ENCODE data around the gene GRK5.
"Not testable (repeated sequence)": the region's sequence is repeated elsewhere in the genome, so short reads cannot be mapped to it uniquely, and the experiment has no call there.

The GRK5 gene

DNA sequence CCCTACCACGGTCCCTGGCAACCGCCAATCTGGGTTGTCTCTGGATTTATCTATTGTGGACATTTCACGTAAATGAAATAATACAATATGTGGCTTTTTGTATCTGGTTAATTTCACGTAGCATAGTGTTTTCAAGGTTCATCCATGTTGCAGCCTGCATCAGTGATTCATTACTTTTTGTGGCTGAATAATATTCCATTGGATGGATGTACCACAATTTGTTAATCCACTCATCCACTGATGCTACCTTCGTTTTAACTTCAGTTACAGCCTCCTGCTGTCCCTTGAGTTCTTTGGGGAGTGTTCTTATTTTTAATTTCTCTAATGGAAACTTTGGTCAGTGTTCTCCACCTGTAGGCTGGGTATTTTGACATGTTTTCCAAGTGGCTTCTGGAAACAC is 49.5 kb downstream of the GRK5 start:
- peaks cover 23 to 29% of the 10 kb centered on the region in 2 experiments for H3K4me1 ChIP-seq (ENCODE audit: control insufficient read depth in 1 of 2, insufficient read depth in 2 of 2, low read length in 2 of 2)
- H3K79me1 ChIP-seq (ENCODE audit: low read length): peaks cover 11% of the 10 kb centered on the region
- H3K4ac ChIP-seq (ENCODE audit: low read depth, low read length): no peak overlapping the region
- H2BK12ac ChIP-seq (ENCODE audit: low read length): no peak overlapping the region
- no peak overlapping the region for H2BK120ac ChIP-seq (ENCODE audit: insufficient read depth, low read length, poor library complexity)
- no peak overlapping the region for H3K27ac ChIP-seq (ENCODE audit: low read depth, low read length)
- H3K9ac ChIP-seq (ENCODE audit: low read length): no peak overlapping the region
- H3K9me3 ChIP-seq (ENCODE audit: insufficient read depth, low read depth, low read length): no peaks in the 10 kb centered on the region
- H3K23ac ChIP-seq (ENCODE audit: low read length): no peak overlapping the region
- DNase-seq: no peak
- H2AFZ ChIP-seq (ENCODE audit: insufficient read depth, low read length, poor library complexity): no peak overlapping the region
- no peak overlapping the region for H2BK5ac ChIP-seq (ENCODE audit: low read depth, low read length, poor library complexity)
- no peak overlapping the region for H3K18ac ChIP-seq (ENCODE audit: low read length)
- no peak overlapping the region for H3K4me3 ChIP-seq (ENCODE audit: low read depth, low read length)
- H3K27me3 ChIP-seq (ENCODE audit: insufficient read depth, low read length): no peaks in the 10 kb centered on the region
- no peak overlapping the region for H4K91ac ChIP-seq (ENCODE audit: low read depth, low read length)
- WGBS (ENCODE audit: extremely low coverage, insufficient coverage, insufficient read length): no CpG with 5 or more reads among the region's 5 CpGs
- no peaks in the 10 kb centered on the region for H3K36me3 ChIP-seq (ENCODE audit: control insufficient read depth in 1 of 2, insufficient read depth in 2 of 2, low read length in 2 of 2)
- H2AK5ac ChIP-seq (ENCODE audit: low read length): no peak overlapping the region
- H4K12ac ChIP-seq (ENCODE audit: low read depth, low read length): no peak overlapping the region
- no peak overlapping the region for H3K14ac ChIP-seq (ENCODE audit: low read length)
- H3K79me2 ChIP-seq (ENCODE audit: control insufficient read depth, insufficient read depth, low read length, poor library complexity): peaks cover 3% of the 10 kb centered on the region
- H4K8ac ChIP-seq (ENCODE audit: low read depth, low read length): no peak overlapping the region
- H3K4me2 ChIP-seq (ENCODE audit: low read length): no peak overlapping the region

DNA sequence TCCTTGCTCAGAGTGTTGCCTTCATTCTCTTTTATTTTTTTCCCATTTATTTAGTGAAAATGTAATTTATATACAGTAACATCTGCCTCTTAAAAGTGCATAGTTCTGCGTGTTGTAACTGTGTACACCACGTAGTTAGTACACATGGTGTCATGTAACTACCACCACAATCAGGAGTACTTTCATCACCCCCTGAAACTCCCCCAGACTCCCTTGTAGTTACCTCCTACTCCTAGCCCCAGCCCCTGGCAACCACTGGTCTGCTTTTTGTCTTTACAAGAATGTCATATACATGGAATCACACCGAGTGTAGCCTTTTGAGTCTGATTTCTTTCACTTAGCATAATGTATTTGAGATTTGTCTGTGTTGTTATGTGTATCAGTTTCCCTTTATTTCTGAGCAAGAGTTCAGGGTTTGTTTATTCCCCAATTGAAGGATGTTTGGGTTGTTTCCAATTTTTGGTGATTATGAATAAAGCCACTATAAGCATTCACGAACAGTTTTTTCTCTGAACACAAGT is 50.6 kb downstream of the GRK5 start:
- no CpG with 5 or more reads among the region's 4 CpGs for WGBS (ENCODE audit: extremely low coverage, insufficient coverage, insufficient read length)
- H2AK5ac ChIP-seq (ENCODE audit: low read length): no peak overlapping the region

DNA sequence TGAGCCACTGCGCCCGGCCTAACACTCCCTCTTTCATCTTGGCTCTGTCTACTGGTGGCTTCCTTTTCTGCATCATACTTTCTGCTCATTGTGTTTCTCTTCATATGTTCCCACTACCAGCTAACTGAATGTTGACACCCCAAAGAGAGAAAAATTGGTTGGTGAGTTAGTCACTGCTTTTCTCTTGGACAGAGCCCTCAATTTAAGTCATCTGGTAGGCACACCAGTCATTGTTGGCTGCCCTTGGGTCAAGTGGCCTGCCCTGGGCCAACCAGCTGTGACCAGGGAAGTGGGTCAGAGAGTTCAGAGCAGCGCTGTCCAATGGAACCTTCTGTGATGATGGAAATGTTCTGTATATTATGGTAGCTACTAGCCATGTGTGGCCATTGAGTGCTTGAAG is 52.0 kb downstream of the GRK5 start:
- H2AK5ac ChIP-seq (ENCODE audit: low read length): no peak overlapping the region
- H3K23ac ChIP-seq (ENCODE audit: low read length): no peak overlapping the region
- no peaks in the 10 kb centered on the region for H3K79me1 ChIP-seq (ENCODE audit: low read length)
- no peaks in the 10 kb centered on the region for H3K27me3 ChIP-seq (ENCODE audit: insufficient read depth, low read length)
- no peak overlapping the region for H3K27ac ChIP-seq (ENCODE audit: low read depth, low read length)
- no peak overlapping the region for H2AFZ ChIP-seq (ENCODE audit: insufficient read depth, low read length, poor library complexity)
- no peak overlapping the region for H3K14ac ChIP-seq (ENCODE audit: low read length)
- H3K4me2 ChIP-seq (ENCODE audit: low read length): no peak overlapping the region
- H3K36me3 ChIP-seq (ENCODE audit: control insufficient read depth in 1 of 2, insufficient read depth in 2 of 2, low read length in 2 of 2): no peaks in the 10 kb centered on the region
- no peak overlapping the region for H4K91ac ChIP-seq (ENCODE audit: low read depth, low read length)
- H4K8ac ChIP-seq (ENCODE audit: low read depth, low read length): no peak overlapping the region
- DNase-seq: no peak
- no peak overlapping the region for H3K4me3 ChIP-seq (ENCODE audit: low read depth, low read length)
- H3K18ac ChIP-seq (ENCODE audit: low read length): no peak overlapping the region
- H4K12ac ChIP-seq (ENCODE audit: low read depth, low read length): no peak overlapping the region
- H3K9ac ChIP-seq (ENCODE audit: low read length): no peak overlapping the region
- WGBS (ENCODE audit: extremely low coverage, insufficient coverage, insufficient read length): no CpG with 5 or more reads among the region's 3 CpGs
- no peak overlapping the region for H3K4ac ChIP-seq (ENCODE audit: low read depth, low read length)
- H2BK5ac ChIP-seq (ENCODE audit: low read depth, low read length, poor library complexity): no peak overlapping the region
- no peaks in the 10 kb centered on the region for H3K79me2 ChIP-seq (ENCODE audit: control insufficient read depth, insufficient read depth, low read length, poor library complexity)
- no peak overlapping the region for H2BK12ac ChIP-seq (ENCODE audit: low read length)
- H3K9me3 ChIP-seq (ENCODE audit: insufficient read depth, low read depth, low read length): no peaks in the 10 kb centered on the region
- no peak overlapping the region for H2BK120ac ChIP-seq (ENCODE audit: insufficient read depth, low read length, poor library complexity)
- H3K4me1 ChIP-seq (ENCODE audit: control insufficient read depth in 1 of 2, insufficient read depth in 2 of 2, low read length in 2 of 2): peaks cover 7 to 9% of the 10 kb centered on the region in 2 experiments

More for the DNA sequence above, 50.6 kb downstream of the GRK5 start:
- Histone ChIP-seq H3K18ac (ENCODE audit: low read length) (no peak overlapping the region), H4K91ac (ENCODE audit: low read depth, low read length) (no peak overlapping the region), H4K12ac (ENCODE audit: low read depth, low read length) (no peak overlapping the region), H2BK12ac (ENCODE audit: low read length) (no peak overlapping the region), H3K4me3 (ENCODE audit: low read depth, low read length) (no peak overlapping the region), H3K14ac (ENCODE audit: low read length) (no peak overlapping the region), H3K4ac (ENCODE audit: low read depth, low read length) (no peak overlapping the region), H3K23ac (ENCODE audit: low read length) (no peak overlapping the region), H2AFZ (ENCODE audit: insufficient read depth, low read length, poor library complexity) (no peak overlapping the region), H3K79me2 (ENCODE audit: control insufficient read depth, insufficient read depth, low read length, poor library complexity) (peaks cover under 1% of the 10 kb centered on the region), H3K4me2 (ENCODE audit: low read length) (no peak overlapping the region), H3K4me1 (ENCODE audit: control insufficient read depth in 1 of 2, insufficient read depth in 2 of 2, low read length in 2 of 2) (peaks cover 16 to 20% of the 10 kb centered on the region in 2 experiments), H3K36me3 (ENCODE audit: control insufficient read depth in 1 of 2, insufficient read depth in 2 of 2, low read length in 2 of 2) (no peaks in the 10 kb centered on the region), H3K27ac (ENCODE audit: low read depth, low read length) (no peak overlapping the region), H2BK120ac (ENCODE audit: insufficient read depth, low read length, poor library complexity) (no peak overlapping the region), H4K8ac (ENCODE audit: low read depth, low read length) (no peak overlapping the region), H3K9me3 (ENCODE audit: insufficient read depth, low read depth, low read length) (no peaks in the 10 kb centered on the region), H3K27me3 (ENCODE audit: insufficient read depth, low read length) (no peaks in the 10 kb centered on the region), H2BK5ac (ENCODE audit: low read depth, low read length, poor library complexity) (no peak overlapping the region), H3K9ac (ENCODE audit: low read length) (no peak overlapping the region), H3K79me1 (ENCODE audit: low read length) (peaks cover 7% of the 10 kb centered on the region)
- DNase-seq: no peak

DNA sequence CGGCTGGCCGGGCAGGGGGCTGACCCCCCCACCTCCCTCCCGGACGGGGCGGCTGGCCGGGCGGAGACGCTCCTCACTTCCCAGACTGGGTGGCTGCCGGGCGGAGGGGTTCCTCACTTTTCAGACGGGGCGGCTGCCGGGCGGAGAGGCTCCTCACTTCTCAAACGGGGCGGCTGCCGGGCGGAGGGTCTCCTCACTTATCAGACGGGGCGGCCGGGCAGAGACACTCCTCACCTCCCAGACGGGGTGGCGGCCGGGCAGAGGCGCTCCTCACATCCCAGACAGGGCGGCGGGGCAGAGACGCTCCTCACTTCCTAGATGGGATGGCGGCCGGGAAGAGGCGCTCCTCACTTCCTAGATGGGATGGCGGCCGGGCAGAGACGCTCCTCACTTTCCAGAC is 53.6 kb downstream of the GRK5 start:
- H3K79me2 ChIP-seq (ENCODE audit: control insufficient read depth, insufficient read depth, low read length, poor library complexity); DNase-seq; H3K79me1 ChIP-seq (ENCODE audit: low read length); H4K8ac ChIP-seq (ENCODE audit: low read depth, low read length); H2BK5ac ChIP-seq (ENCODE audit: low read depth, low read length, poor library complexity); H2AK5ac ChIP-seq (ENCODE audit: low read length); H3K9me3 ChIP-seq (ENCODE audit: insufficient read depth, low read depth, low read length); H3K4me2 ChIP-seq (ENCODE audit: low read length); H2BK12ac ChIP-seq (ENCODE audit: low read length); H3K18ac ChIP-seq (ENCODE audit: low read length); H3K4me3 ChIP-seq (ENCODE audit: low read depth, low read length); H3K9ac ChIP-seq (ENCODE audit: low read length); H3K27me3 ChIP-seq (ENCODE audit: insufficient read depth, low read length); H3K36me3 ChIP-seq (ENCODE audit: control insufficient read depth in 1 of 2, insufficient read depth in 2 of 2, low read length in 2 of 2); H4K91ac ChIP-seq (ENCODE audit: low read depth, low read length); H3K14ac ChIP-seq (ENCODE audit: low read length); H2BK120ac ChIP-seq (ENCODE audit: insufficient read depth, low read length, poor library complexity); H3K4me1 ChIP-seq (ENCODE audit: control insufficient read depth in 1 of 2, insufficient read depth in 2 of 2, low read length in 2 of 2); H4K12ac ChIP-seq (ENCODE audit: low read depth, low read length); H3K4ac ChIP-seq (ENCODE audit: low read depth, low read length); H3K23ac ChIP-seq (ENCODE audit: low read length); H3K27ac ChIP-seq (ENCODE audit: low read depth, low read length); H2AFZ ChIP-seq (ENCODE audit: insufficient read depth, low read length, poor library complexity): not testable (repeated sequence)
- no CpG with 5 or more reads among the region's 34 CpGs for WGBS (ENCODE audit: extremely low coverage, insufficient coverage, insufficient read length)
